CD4-positive, CD25-positive, alpha-beta regulatory T cell (primary cell): ENCODE results near the gene POLA2. TPM values are rescaled to one million over a fixed set of nuclear protein-coding genes. Genes with fewer than 3 reads are reported as not detected.
A peak's percentile ranks its signal among the peaks of the same experiment; 100 is the strongest.

Experiments
- ATAC-seq, 2 donors: fragments of 150-1000 bp; cut with Tn5 transposase; one replicate each; pipeline ENCODE4 v1.10.0; 2021; ENCODE audit warnings: low read depth in 2 of 2, moderate number of reproducible peaks in 2 of 2, moderate library complexity in 1 of 2
- DNase-seq, 3 donors: peaks; one replicate each; pipeline versions ENCODE4 v3.0.0 to v3.0.0-alpha.2; 2012 to 2022; ENCODE audit warnings: mixed read lengths in 1 of 3
- H3K27ac ChIP-seq: one replicate; pipeline ENCODE4 v1.7.0; 2013; ENCODE audit warnings: mild to moderate bottlenecking, low read length; ENCODE audit not compliant: insufficient read depth, poor library complexity, severe bottlenecking
- H3K27me3 ChIP-seq: one replicate; pipeline ENCODE4 v1.7.0; 2013; ENCODE audit warnings: low read length; ENCODE audit not compliant: control insufficient read depth, insufficient read depth
- H3K36me3 ChIP-seq: one replicate; pipeline ENCODE4 v1.7.0; 2013; ENCODE audit warnings: mild to moderate bottlenecking, low read length, moderate library complexity; ENCODE audit not compliant: control insufficient read depth, insufficient read depth
- H3K4me1 ChIP-seq: 2 replicates; pipeline ENCODE4 v1.7.0; 2013; ENCODE audit warnings: mild to moderate bottlenecking, low read length; ENCODE audit not compliant: insufficient read depth, control insufficient read depth, poor library complexity, severe bottlenecking
- H3K4me3 ChIP-seq: one replicate; pipeline ENCODE4 v1.7.0; 2013; ENCODE audit warnings: low read depth, mild to moderate bottlenecking, low read length, moderate library complexity
- H3K9me3 ChIP-seq, 2 experiments: 1 replicate in 1 of 2; 2 replicates in 1 of 2; pipeline ENCODE4 v1.7.0; 2013; ENCODE audit warnings: low read length in 2 of 2, mild to moderate bottlenecking in 1 of 2, moderate library complexity in 1 of 2; ENCODE audit not compliant: control insufficient read depth in 2 of 2
- H3K27ac Mint-ChIP-seq, 3 donors: one replicate each; pipeline ENCODE4 v1.8.0; 2020 to 2022; ENCODE audit warnings: mild to moderate bottlenecking in 3 of 3, mixed read lengths in 3 of 3, moderate library complexity in 2 of 3
- H3K27me3 Mint-ChIP-seq: one replicate; pipeline ENCODE4 v1.8.0; 2022; ENCODE audit warnings: mild to moderate bottlenecking, mixed read lengths
- H3K36me3 Mint-ChIP-seq: one replicate; pipeline ENCODE4 v1.8.0; 2020; ENCODE audit warnings: mixed read lengths
- H3K4me1 Mint-ChIP-seq, 4 donors: one replicate each; pipeline ENCODE4 v1.8.0; 2020 to 2022; ENCODE audit warnings: mixed read lengths in 4 of 4, mild to moderate bottlenecking in 1 of 4
- H3K4me3 Mint-ChIP-seq, 4 donors: one replicate each; pipeline ENCODE4 v1.8.0; 2020 to 2022; ENCODE audit warnings: mild to moderate bottlenecking in 4 of 4, mixed read lengths in 4 of 4, moderate library complexity in 3 of 4
- H3K9me3 Mint-ChIP-seq, 7 donors: one replicate each; pipeline ENCODE4 v1.8.0; 2020 to 2022; ENCODE audit warnings: mixed read lengths in 7 of 7, mild to moderate bottlenecking in 3 of 7, moderate library complexity in 2 of 7
- polyA plus RNA-seq, 4 donors: library from polyadenylated mRNA; unstranded; fragments of 300-500 nt; fragmentation: Illumina TruSeq; gene quantifications; one replicate each; pipeline ENCODE4 v1.2.3, GENCODE V29; 2021
- total RNA-seq: library from RNA; stranded (reverse); gene quantifications from one replicate; pipeline ENCODE4 v1.2.3, GENCODE V29; 2022

Gene POLA2
- total and polyA plus RNA-seq, 5 donors from 2014 or later, result 8.3 to 25.7 (median 13.1) TPM

DNA sequence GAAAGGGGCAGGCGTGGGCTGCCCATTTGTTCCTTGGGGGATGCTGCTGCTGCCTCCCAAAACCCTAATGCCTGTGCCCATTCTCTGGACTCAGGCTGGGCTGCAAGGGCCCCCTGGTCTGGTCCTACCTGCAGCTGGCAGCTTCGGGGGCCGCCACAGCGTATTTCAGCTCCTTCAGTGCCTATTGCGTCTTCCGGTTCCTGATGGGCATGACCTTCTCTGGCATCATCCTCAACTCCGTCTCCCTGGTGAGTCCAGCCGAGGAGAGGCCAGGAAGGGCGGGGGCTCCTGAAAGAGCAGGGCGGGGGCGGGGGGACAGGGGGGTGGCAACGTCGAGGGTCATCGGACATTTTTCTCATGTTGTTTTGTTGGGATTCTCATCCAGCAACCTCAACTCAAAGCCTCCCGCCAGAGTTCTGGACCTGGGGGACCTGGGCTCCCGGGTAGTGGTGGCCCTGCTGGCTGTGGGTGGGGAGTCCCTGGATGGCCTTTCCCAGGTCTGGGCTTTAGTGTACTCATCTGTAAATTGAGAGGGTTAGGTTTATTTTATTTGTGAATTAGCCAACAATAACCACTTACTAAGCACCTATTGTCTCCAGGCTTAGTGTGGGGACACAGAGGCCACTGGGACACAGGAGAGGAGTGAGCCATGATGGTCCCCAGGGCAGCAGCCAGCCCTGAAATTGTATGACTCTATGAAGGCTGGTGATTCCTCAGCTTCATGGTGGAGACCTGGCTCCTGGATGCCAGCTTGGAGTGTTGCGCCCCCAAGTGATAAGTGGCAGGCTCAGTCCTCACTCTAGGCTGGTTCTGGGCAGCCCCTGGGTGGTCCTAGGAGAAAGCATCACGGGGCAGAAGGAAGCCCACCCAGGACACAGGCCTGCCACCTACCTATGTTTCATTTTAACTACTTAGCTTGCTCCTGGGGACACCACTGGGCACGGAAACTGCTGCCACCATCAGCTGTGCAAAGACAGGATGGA lies 44.0 kb upstream of the POLA2 start:
- peaks cover 19% of the 10 kb centered on the region for H3K4me1 ChIP-seq
- no peak overlapping the region for H3K4me3 ChIP-seq
- H3K27ac ChIP-seq, result no peak overlapping the region
- no peaks in the 10 kb centered on the region for H3K36me3 ChIP-seq
- DNase-seq (no peak), ATAC-seq (no peak)
- Mint-ChIP-seq H3K9me3 (peaks cover 0 to 1% (median 0%) of the 10 kb centered on the region in 7 donors), H3K4me1 (peaks cover 5 to 45% (median 18%) of the 10 kb centered on the region in 4 donors), H3K36me3 (no peaks in the 10 kb centered on the region), H3K27ac (peak overlapping the region in 2 of 3 donors; percentile 34 to 64), H3K27me3 (no peaks in the 10 kb centered on the region), H3K4me3 (no peak overlapping the region)
- no peaks in the 10 kb centered on the region for H3K9me3 ChIP-seq
- no peaks in the 10 kb centered on the region for H3K27me3 ChIP-seq

DNA sequence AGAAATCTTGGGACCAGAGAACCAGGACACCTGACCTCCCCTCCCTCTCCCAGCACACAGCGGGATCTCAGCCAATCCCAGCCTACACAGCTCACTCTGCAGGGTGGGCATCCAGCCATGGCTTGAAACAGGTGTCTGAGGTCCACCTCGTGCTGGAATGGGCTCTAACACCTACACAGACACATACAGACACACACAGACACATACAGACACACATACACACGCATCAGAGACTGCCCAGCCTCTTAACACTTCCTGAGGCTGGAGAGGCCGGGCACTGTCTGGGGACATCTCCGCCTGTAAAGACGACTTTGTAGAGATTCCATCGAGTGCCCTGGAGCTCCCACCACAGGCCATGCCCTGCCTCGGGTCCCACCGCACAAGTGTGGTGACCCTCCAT lies 43.3 kb upstream of the POLA2 start:
- no peaks in the 10 kb centered on the region for H3K36me3 ChIP-seq
- H3K27me3 ChIP-seq, result no peaks in the 10 kb centered on the region
- ATAC-seq (no peak), DNase-seq (no peak)
- no peak overlapping the region for H3K27ac ChIP-seq
- H3K9me3 ChIP-seq, result no peaks in the 10 kb centered on the region
- no peak overlapping the region for H3K4me3 ChIP-seq
- peaks cover 12% of the 10 kb centered on the region for H3K4me1 ChIP-seq
- H3K4me3 Mint-ChIP-seq, result no peak overlapping the region
- H3K27me3 Mint-ChIP-seq, result no peaks in the 10 kb centered on the region
- H3K27ac Mint-ChIP-seq, result peak overlapping the region in 1 of 3 donors; percentile 34
- H3K36me3 Mint-ChIP-seq, result peaks cover 3% of the 10 kb centered on the region
- peaks cover 5 to 38% (median 14%) of the 10 kb centered on the region in 4 donors for H3K4me1 Mint-ChIP-seq
- peaks cover 0 to 1% (median 0%) of the 10 kb centered on the region in 7 donors for H3K9me3 Mint-ChIP-seq

DNA sequence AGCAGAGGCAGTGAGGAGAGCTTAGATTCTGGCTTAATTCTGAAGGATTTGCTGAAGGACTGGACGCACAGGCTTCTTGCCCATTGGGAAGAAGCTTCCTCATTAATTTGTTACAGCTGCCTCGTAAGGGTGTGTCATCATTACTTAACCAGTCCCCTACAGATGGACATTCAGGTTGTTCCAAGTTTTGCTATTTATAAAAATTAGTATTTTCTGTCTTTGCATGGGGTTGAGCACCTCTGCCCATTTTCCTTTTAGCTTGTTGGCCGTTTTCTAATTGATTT lies 41.9 kb upstream of the POLA2 start:
- Mint-ChIP-seq H3K9me3 (peaks cover 0 to 1% (median 0%) of the 10 kb centered on the region in 7 donors), H3K36me3 (peaks cover 5% of the 10 kb centered on the region), H3K27me3 (peaks cover 4% of the 10 kb centered on the region), H3K27ac (peak overlapping the region in 1 of 3 donors; percentile 71), H3K4me3 (no peak overlapping the region), H3K4me1 (peaks cover 5 to 27% (median 9%) of the 10 kb centered on the region in 4 donors)
- Histone ChIP-seq H3K4me3 (no peak overlapping the region), H3K9me3 (no peaks in the 10 kb centered on the region), H3K36me3 (no peaks in the 10 kb centered on the region), H3K27me3 (no peaks in the 10 kb centered on the region), H3K4me1 (no peaks in the 10 kb centered on the region), H3K27ac (no peak overlapping the region)
- DNase-seq (no peak), ATAC-seq (no peak)

DNA sequence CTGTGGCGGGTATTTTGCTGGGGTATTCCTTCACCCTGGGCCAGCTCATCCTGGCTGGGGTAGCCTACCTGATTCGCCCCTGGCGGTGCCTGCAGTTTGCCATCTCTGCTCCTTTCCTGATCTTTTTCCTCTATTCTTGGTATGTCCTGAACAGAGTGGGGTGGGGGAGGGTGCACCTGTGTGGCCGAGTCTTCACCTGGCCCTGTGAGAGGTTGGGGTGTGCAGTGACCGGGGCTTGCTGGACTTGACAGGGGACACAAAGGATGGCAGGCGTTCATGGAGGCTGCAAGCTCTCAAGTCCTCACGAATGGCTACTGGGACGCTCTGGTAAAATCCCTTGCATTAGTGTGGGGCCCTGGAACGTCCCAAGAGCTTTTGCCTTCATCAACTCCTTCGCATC lies 40.7 kb upstream of the POLA2 start:
- no peaks in the 10 kb centered on the region for H3K27me3 ChIP-seq
- H3K27ac Mint-ChIP-seq, result no peak overlapping the region
- H3K4me3 Mint-ChIP-seq, result no peak overlapping the region
- H3K27ac ChIP-seq, result no peak overlapping the region
- ATAC-seq, result no peak
- H3K9me3 Mint-ChIP-seq, result no peaks in the 10 kb centered on the region
- DNase-seq, result no peak
- no peak overlapping the region for H3K4me3 ChIP-seq
- peaks cover 7% of the 10 kb centered on the region for H3K4me1 ChIP-seq
- no peaks in the 10 kb centered on the region for H3K36me3 ChIP-seq
- peaks cover 3 to 27% (median 12%) of the 10 kb centered on the region in 4 donors for H3K4me1 Mint-ChIP-seq
- peaks cover 13% of the 10 kb centered on the region for H3K27me3 Mint-ChIP-seq
- no peaks in the 10 kb centered on the region for H3K9me3 ChIP-seq
- H3K36me3 Mint-ChIP-seq, result peaks cover 5% of the 10 kb centered on the region

DNA sequence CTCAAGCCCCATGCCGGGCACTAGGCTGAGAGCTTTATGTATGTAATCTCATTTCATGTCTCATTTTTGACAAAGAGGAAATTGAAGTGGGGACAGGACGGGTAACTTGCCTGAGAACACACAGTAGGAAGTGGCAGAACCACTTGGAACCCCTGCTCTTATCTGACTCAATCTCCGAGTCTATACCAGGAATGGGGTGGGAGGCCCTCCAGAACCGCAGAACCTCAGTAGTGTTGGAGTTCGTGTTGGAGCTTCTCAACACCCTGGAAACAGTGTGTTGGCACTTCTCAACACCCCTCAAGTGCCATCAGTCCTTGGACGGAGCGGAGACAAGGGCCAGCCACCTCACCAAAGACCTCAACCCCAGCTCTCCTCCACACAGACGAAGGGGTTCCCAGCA lies 38.8 kb upstream of the POLA2 start:
- Histone ChIP-seq H3K4me1 (peaks cover 9% of the 10 kb centered on the region), H3K9me3 (no peaks in the 10 kb centered on the region), H3K36me3 (no peaks in the 10 kb centered on the region), H3K27me3 (peaks cover 4% of the 10 kb centered on the region), H3K27ac (no peak overlapping the region), H3K4me3 (no peak overlapping the region)
- Mint-ChIP-seq H3K36me3 (peaks cover 8% of the 10 kb centered on the region), H3K4me3 (no peak overlapping the region), H3K27me3 (peaks cover 22% of the 10 kb centered on the region), H3K4me1 (peaks cover 3 to 29% (median 12%) of the 10 kb centered on the region in 4 donors), H3K9me3 (no peaks in the 10 kb centered on the region), H3K27ac (no peak overlapping the region)
- ATAC-seq (no peak), DNase-seq (no peak)

DNA sequence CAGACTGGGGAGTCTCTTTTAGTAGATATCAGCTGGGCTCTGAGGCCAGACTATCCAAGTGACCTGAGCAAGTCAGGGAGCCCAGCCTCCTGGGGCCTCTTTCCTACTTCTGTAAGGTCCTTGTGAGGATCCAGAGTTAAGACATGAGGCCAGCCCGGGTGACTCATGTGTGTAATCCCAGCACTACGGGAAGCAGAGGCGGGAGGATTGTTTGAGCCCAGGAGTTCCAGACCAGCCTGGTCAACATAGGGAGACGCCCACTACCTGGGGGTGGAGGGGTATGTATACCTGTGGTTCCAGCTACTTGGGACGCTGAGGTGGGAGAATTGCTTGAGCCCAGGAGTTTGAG lies 36.9 kb upstream of the POLA2 start:
- ATAC-seq, result no peak
- H3K4me1 Mint-ChIP-seq, result peaks cover 0 to 15% (median 6%) of the 10 kb centered on the region in 4 donors
- peaks cover 24% of the 10 kb centered on the region for H3K27me3 Mint-ChIP-seq

DNA sequence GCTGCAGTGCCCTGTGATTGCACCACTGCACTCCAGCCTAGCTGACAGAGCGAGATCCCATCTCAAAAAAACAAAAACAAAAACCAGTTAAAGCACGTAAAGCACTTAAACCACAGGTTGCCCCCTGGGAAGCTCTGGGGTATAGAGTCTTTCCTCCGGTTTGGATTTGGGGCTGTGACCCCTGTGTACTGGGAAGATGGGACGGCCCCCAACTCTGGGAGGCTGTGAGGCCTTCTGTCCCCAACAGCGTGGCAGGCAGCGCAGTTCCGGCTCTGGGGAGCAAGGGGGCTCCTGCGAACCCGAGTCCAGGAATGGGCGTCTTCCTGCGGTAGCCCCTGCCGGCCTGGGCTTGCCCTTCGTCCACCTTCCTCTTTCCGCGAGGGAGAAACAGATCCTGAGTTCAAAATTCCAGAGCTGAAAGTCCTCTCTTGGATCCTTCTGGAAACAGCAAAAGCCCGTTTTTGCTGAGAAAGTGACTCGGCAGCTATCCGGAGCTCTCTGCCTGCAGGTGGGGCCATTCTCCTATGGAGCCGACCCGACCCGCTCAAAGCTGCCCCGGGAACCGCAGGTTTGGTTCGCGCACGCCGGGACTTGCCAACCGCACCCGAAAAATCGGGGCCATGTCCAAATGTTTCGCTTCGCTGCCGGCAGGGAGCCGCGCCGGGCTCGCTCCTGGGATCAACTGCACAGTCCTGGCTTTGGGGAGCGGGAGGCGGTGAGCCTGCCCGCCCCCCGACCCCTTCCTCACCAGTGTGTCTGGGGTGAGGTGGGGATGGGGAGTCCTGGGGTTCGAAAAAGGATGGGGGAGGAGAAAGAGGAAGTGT lies 36.3 kb upstream of the POLA2 start:
- Histone ChIP-seq H3K4me3 (no peak overlapping the region), H3K27ac (no peak overlapping the region), H3K36me3 (no peaks in the 10 kb centered on the region), H3K4me1 (peaks cover 9% of the 10 kb centered on the region), H3K9me3 (no peaks in the 10 kb centered on the region), H3K27me3 (peaks cover 4% of the 10 kb centered on the region)
- peak overlapping the region; percentile 2 to 69 (median 52) for H3K4me3 Mint-ChIP-seq
- H3K27me3 Mint-ChIP-seq, result peaks cover 26% of the 10 kb centered on the region
- H3K36me3 Mint-ChIP-seq, result peaks cover 9% of the 10 kb centered on the region
- peaks cover 0 to 13% (median 6%) of the 10 kb centered on the region in 4 donors for H3K4me1 Mint-ChIP-seq
- DNase-seq (peak; percentile 27 to 55 (median 38)), ATAC-seq (peak; percentile 58 to 74)
- peaks cover 0 to 2% (median 0%) of the 10 kb centered on the region in 7 donors for H3K9me3 Mint-ChIP-seq
- H3K27ac Mint-ChIP-seq, result no peak overlapping the region

More for the DNA sequence above, 36.9 kb upstream of the POLA2 start:
- H3K27ac ChIP-seq, result no peak overlapping the region
- H3K9me3 ChIP-seq, result no peaks in the 10 kb centered on the region
- H3K36me3 Mint-ChIP-seq, result peaks cover 9% of the 10 kb centered on the region
- no peak overlapping the region for H3K27ac Mint-ChIP-seq
- H3K4me3 ChIP-seq, result no peak overlapping the region
- H3K4me3 Mint-ChIP-seq, result no peak overlapping the region
- no peaks in the 10 kb centered on the region for H3K36me3 ChIP-seq
- peaks cover 0 to 2% (median 0%) of the 10 kb centered on the region in 7 donors for H3K9me3 Mint-ChIP-seq
- peaks cover 9% of the 10 kb centered on the region for H3K4me1 ChIP-seq
- no peak for DNase-seq
- H3K27me3 ChIP-seq, result peaks cover 4% of the 10 kb centered on the region
